ENCODE results near the gene SH3BP1. TPM values are rescaled to one million over a fixed set of nuclear protein-coding genes. Genes with fewer than 3 reads are reported as not detected.

Gene SH3BP1
- total and polyA plus RNA-seq, 9 of the 15 experiments (the other 6 are each of a cell fraction or from before 2014, with no cell fraction given), result 0.10 to 36.2 (median 10.4) TPM

GRCh38 chr22:37681556-37682049 is 42.1 kb downstream of the SH3BP1 start:
- Histone ChIP-seq H3K4me3 (no peak overlapping the region), H3K9ac (ENCODE audit: insufficient read depth in 1 of 2, low read depth in 2 of 2, low read length in 2 of 2) (peak overlapping the region in 1 of 2 experiments; percentile 80; a peak in 2 of 4 replicates), H3K4me1 (replicated peaks in 1 of 2; ENCODE audit: control insufficient read depth in 2 of 2, insufficient read depth in 2 of 2, low read length in 2 of 2) (peaks cover 7 to 33% of the 10 kb centered on the region in 2 experiments; a peak in 4 of 5 replicates), H3K27me3 (ENCODE audit: control insufficient read depth in 2 of 2, insufficient read depth in 2 of 2, low read length in 2 of 2) (no peaks in the 10 kb centered on the region), H2AFZ (ENCODE audit: low read depth, low read length) (peak overlapping the region; percentile 80), H4K20me1 (replicated peaks; ENCODE audit: control insufficient read depth, insufficient read depth, low read length) (no peaks in the 10 kb centered on the region), H3K9me1 (ENCODE audit: control insufficient read depth, insufficient read depth, low read length) (no peaks in the 10 kb centered on the region), H3K4me2 (ENCODE audit: insufficient read depth, low read length) (peak overlapping the region; percentile 24; the same call in 1 of the 2 replicates), H3K79me2 (ENCODE audit: control insufficient read depth, insufficient read depth, low read length) (peaks cover 13% of the 10 kb centered on the region), H3K9me3 (replicated peaks; ENCODE audit: control insufficient read depth, insufficient read depth, low read depth, low read length) (no peaks in the 10 kb centered on the region), H3K36me3 (ENCODE audit: control insufficient read depth, insufficient read depth, low read length) (peaks cover 5% of the 10 kb centered on the region; the same call in 1 of the 3 replicates), H3K27ac (ENCODE audit: extremely low read depth, low read depth, low read length) (no peak overlapping the region; the same call in 2 of the 3 replicates)
- intact Hi-C loops (cut with micrococcal nuclease), result loop anchor here (1.0 kb wide), 2 partner anchors 20 to 38 kb away; no protein-coding TSS in a partner anchor
- BruUV-seq (replicated peaks), result no TSS peak
- ChIA-PET POLR2A (interaction anchor here (0.6 to 1.4 kb wide), 6 partner anchors 24 to 230 kb away, joined by 3 to 6 read pairs (median 3); no protein-coding TSS in a partner anchor), CTCF (ENCODE audit: low intra/inter-chr PET ratio) (interaction anchor here (1.0 to 1.7 kb wide), 5 partner anchors 20 to 58 kb away, joined by 3 to 9 read pairs (median 5); no protein-coding TSS in a partner anchor)
- WGBS (ENCODE audit: insufficient coverage, low coverage, missing lambda C conversion rate), result 21% methylated on average over 5 of the region's 6 CpGs
- peak; percentile 76 for ATAC-seq
- in situ Hi-C loops (cut with MboI), result no loop called here
- peak; percentile 83 for FAIRE-seq
- DNase-seq (ENCODE audit: extremely low read depth in 1 of 4, low spot score in 3 of 4), result peak; percentile 67 to 87 (median 71)
- TF ChIP-seq SMARCA5 (IDR thresholded peaks at IDR 0.05) (0 out of 2 replicates have a peak, but pooled peaks have one; percentile 47), CTBP1 (IDR thresholded peaks at IDR 0.05; ENCODE audit: borderline replicate concordance) (peak; percentile 56; the same call in 1 of the 2 replicates), REST (IDR thresholded peaks at IDR 0.05; ENCODE audit: borderline replicate concordance) (peak; percentile 87), REST (CRISPR knock-in tag; IDR thresholded peaks at IDR 0.05; ENCODE audit: low read depth) (no peak), JUN (IDR thresholded peaks at IDR 0.05; ENCODE audit: borderline replicate concordance, low read depth, low read length) (0 out of 2 replicates have a peak, but pooled peaks have one; percentile 14), JUN (CRISPR knock-in tag; IDR thresholded peaks at IDR 0.05; ENCODE audit: borderline replicate concordance) (no peak), ZFP91 (CRISPR knock-in tag; IDR thresholded peaks at IDR 0.05) (no peak), RBM25 (IDR thresholded peaks at IDR 0.05; ENCODE audit: low read depth, low read length, severe bottlenecking) (peak; percentile 16), CTCF (IDR thresholded peaks at IDR 0.05 in 2 of 3, conservative IDR thresholded peaks at IDR 0.05 in 1 of 3; ENCODE audit: insufficient read depth in 2 of 3, low read depth in 1 of 3, low read length in 3 of 3) (peak; percentile 83 to 91 (median 88)), POLR3G (IDR thresholded peaks at IDR 0.05; ENCODE audit: extremely low read depth, insufficient read length, insufficient replicate concordance) (no peak)
